Measurements from ENCODE around the gene PRCC. TPM values are rescaled to one million over a fixed set of nuclear protein-coding genes. Genes with fewer than 3 reads are reported as not detected.

Gene PRCC
- total RNA-seq, 1 donor from 2014 or later = 75.5 TPM

DNA sequence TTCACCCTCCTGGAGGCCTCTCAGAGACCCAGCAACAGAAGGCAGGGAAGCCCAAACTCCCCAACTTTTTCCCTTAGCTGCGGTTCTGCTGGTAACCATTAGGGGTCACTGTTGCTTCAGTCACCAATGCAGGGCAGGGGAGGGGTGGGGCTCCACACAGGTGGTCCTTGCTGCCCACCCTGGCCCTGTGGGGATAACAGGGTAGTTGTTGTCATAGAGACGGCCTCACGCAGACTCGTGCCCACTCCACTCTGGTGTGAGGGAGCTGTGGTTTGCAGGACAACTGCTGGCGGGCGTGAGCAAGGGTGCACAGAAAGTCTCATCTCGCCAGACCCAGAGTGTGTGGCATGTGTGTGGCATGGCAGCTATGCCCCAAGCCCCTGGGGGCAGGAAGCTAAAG, 71.6 kb downstream of the PRCC start:
- Mint-ChIP-seq H3K27ac (ENCODE audit: unreplicated experiment) (no peak overlapping the region), H3K4me1 (ENCODE audit: low read depth, unreplicated experiment) (no peaks in the 10 kb centered on the region), H3K27me3 (ENCODE audit: low read depth, unreplicated experiment) (peaks cover 94% of the 10 kb centered on the region), H3K4me3 (ENCODE audit: unreplicated experiment) (no peak overlapping the region), H3K9me3 (ENCODE audit: unreplicated experiment) (peaks cover 14% of the 10 kb centered on the region), H3K36me3 (ENCODE audit: low read depth, unreplicated experiment) (peaks cover 7% of the 10 kb centered on the region)
- Histone ChIP-seq H3K27me3 (ENCODE audit: insufficient read depth, low read length) (peaks cover 56% of the 10 kb centered on the region), H2AFZ (ENCODE audit: low read depth, low read length) (no peak overlapping the region), H4K20me1 (ENCODE audit: insufficient read depth, low read length) (no peaks in the 10 kb centered on the region), H3K4me3 (ENCODE audit: insufficient read depth, low read depth, low read length) (no peak overlapping the region), H3K36me3 (ENCODE audit: insufficient read depth, low read length) (no peaks in the 10 kb centered on the region), H3K79me2 (ENCODE audit: insufficient read depth, low read length) (no peaks in the 10 kb centered on the region), H3K9me3 (ENCODE audit: insufficient read depth, low read depth, low read length) (no peaks in the 10 kb centered on the region), H3K27ac (ENCODE audit: low read depth, low read length) (no peak overlapping the region), H3K9ac (ENCODE audit: low read length) (no peak overlapping the region), H3K4me1 (ENCODE audit: insufficient read depth, low read length) (no peaks in the 10 kb centered on the region), H3K4me2 (ENCODE audit: low read length) (no peak overlapping the region)
- FAIRE-seq = no peak
- TF ChIP-seq EZH2 (IDR thresholded peaks at IDR 0.05; ENCODE audit: insufficient read depth, low read length) (no peak), CTCF (IDR thresholded peaks at IDR 0.05; ENCODE audit: insufficient read depth, low read depth, low read length) (peak; percentile 81)
- no peak for DNase-seq (ENCODE audit: low read depth)

- FAIRE-seq = no peak
- Histone ChIP-seq H4K20me1 (ENCODE audit: insufficient read depth, low read length) (no peaks in the 10 kb centered on the region), H3K9ac (ENCODE audit: low read length) (no peak overlapping the region), H3K9me3 (ENCODE audit: insufficient read depth, low read depth, low read length) (no peaks in the 10 kb centered on the region), H2AFZ (ENCODE audit: low read depth, low read length) (no peak overlapping the region), H3K4me1 (ENCODE audit: insufficient read depth, low read length) (no peaks in the 10 kb centered on the region), H3K79me2 (ENCODE audit: insufficient read depth, low read length) (no peaks in the 10 kb centered on the region), H3K4me2 (ENCODE audit: low read length) (no peak overlapping the region), H3K36me3 (ENCODE audit: insufficient read depth, low read length) (no peaks in the 10 kb centered on the region), H3K27ac (ENCODE audit: low read depth, low read length) (no peak overlapping the region), H3K27me3 (ENCODE audit: insufficient read depth, low read length) (peaks cover 56% of the 10 kb centered on the region), H3K4me3 (ENCODE audit: insufficient read depth, low read depth, low read length) (no peak overlapping the region)
- no peak for DNase-seq (ENCODE audit: low read depth)
- H3K27ac Mint-ChIP-seq (ENCODE audit: unreplicated experiment) = no peak overlapping the region
- H3K4me3 Mint-ChIP-seq (ENCODE audit: unreplicated experiment) = no peak overlapping the region
- H3K27me3 Mint-ChIP-seq (ENCODE audit: low read depth, unreplicated experiment) = peaks cover 94% of the 10 kb centered on the region
- TF ChIP-seq EZH2 (IDR thresholded peaks at IDR 0.05; ENCODE audit: insufficient read depth, low read length) = no peak
- no peak for TF ChIP-seq CTCF (IDR thresholded peaks at IDR 0.05; ENCODE audit: insufficient read depth, low read depth, low read length)
- peaks cover 16% of the 10 kb centered on the region for H3K9me3 Mint-ChIP-seq (ENCODE audit: unreplicated experiment)
- H3K4me1 Mint-ChIP-seq (ENCODE audit: low read depth, unreplicated experiment) = no peaks in the 10 kb centered on the region
- peaks cover 7% of the 10 kb centered on the region for H3K36me3 Mint-ChIP-seq (ENCODE audit: low read depth, unreplicated experiment)
Observed at GRCh38 chr1:156839426-156840109, 72.2 kb downstream of the PRCC start.

- no peak for DNase-seq (ENCODE audit: low read depth)
- H3K27me3 ChIP-seq (ENCODE audit: insufficient read depth, low read length) = peaks cover 56% of the 10 kb centered on the region
Observed at GRCh38 chr1:156840186-156840897, 73.0 kb downstream of the PRCC start.

More at GRCh38 chr1:156840186-156840897, 73.0 kb downstream of the PRCC start:
- peaks cover 7% of the 10 kb centered on the region for H3K36me3 Mint-ChIP-seq (ENCODE audit: low read depth, unreplicated experiment)
- Histone ChIP-seq H3K9ac (ENCODE audit: low read length) (no peak overlapping the region), H4K20me1 (ENCODE audit: insufficient read depth, low read length) (no peaks in the 10 kb centered on the region), H3K4me3 (ENCODE audit: insufficient read depth, low read depth, low read length) (no peak overlapping the region), H3K4me1 (ENCODE audit: insufficient read depth, low read length) (no peaks in the 10 kb centered on the region), H3K79me2 (ENCODE audit: insufficient read depth, low read length) (no peaks in the 10 kb centered on the region), H3K36me3 (ENCODE audit: insufficient read depth, low read length) (no peaks in the 10 kb centered on the region), H3K27ac (ENCODE audit: low read depth, low read length) (no peak overlapping the region), H3K9me3 (ENCODE audit: insufficient read depth, low read depth, low read length) (no peaks in the 10 kb centered on the region), H2AFZ (ENCODE audit: low read depth, low read length) (no peak overlapping the region), H3K4me2 (ENCODE audit: low read length) (no peak overlapping the region)
- peaks cover 93% of the 10 kb centered on the region for H3K27me3 Mint-ChIP-seq (ENCODE audit: low read depth, unreplicated experiment)
- no peak overlapping the region for H3K4me3 Mint-ChIP-seq (ENCODE audit: unreplicated experiment)
- H3K9me3 Mint-ChIP-seq (ENCODE audit: unreplicated experiment) = peaks cover 16% of the 10 kb centered on the region
- TF ChIP-seq EZH2 (IDR thresholded peaks at IDR 0.05; ENCODE audit: insufficient read depth, low read length) (no peak), CTCF (IDR thresholded peaks at IDR 0.05; ENCODE audit: insufficient read depth, low read depth, low read length) (no peak)
- no peak for FAIRE-seq
- H3K27ac Mint-ChIP-seq (ENCODE audit: unreplicated experiment) = no peak overlapping the region
- H3K4me1 Mint-ChIP-seq (ENCODE audit: low read depth, unreplicated experiment) = no peaks in the 10 kb centered on the region
